NCI-H1417 treated with DMSO at 0.1 percent for 48 hours (cell line): ENCODE results near the gene THSD4.

ENCODE experiments used
- DNase-seq: peaks from one replicate; lab custom pipeline; 2025; lab: John Stamatoyannopoulos, UW

The THSD4 gene

DNA sequence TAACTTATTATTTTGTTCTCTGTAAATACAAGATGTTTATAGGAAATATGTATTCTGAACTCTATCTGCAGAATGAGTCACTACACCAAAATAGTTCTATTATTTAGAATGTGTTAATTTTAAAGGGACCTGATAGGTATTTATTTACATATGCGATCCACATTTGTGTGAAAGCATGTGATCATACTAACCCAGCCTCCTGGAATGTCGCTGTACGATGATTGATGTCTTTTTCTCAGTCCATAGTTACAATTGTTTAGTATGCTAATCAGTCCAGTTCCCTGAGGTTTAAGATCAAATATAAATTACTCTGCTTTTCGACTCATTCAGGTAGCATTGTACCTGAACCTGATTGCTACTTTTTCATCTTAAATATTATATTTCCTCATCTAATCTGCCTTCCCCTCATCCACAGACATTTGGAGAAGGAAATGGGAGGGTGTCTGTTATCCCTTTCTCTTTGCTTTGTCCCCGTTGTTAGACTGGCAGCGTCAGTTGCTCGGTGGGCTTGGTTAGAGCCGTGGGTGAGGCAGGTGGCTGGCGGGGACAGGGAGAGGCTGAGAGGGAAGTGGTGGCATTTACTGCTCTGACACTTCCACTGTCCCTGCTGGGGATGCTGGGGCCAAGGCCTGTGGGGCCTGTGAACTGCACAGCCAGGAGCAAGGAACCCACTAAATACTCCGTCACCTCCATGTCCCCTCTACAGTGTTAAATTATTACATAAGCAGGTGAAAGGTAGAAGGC, 667.3 kb downstream of the THSD4 start:
- DNase-seq: no peak

DNA sequence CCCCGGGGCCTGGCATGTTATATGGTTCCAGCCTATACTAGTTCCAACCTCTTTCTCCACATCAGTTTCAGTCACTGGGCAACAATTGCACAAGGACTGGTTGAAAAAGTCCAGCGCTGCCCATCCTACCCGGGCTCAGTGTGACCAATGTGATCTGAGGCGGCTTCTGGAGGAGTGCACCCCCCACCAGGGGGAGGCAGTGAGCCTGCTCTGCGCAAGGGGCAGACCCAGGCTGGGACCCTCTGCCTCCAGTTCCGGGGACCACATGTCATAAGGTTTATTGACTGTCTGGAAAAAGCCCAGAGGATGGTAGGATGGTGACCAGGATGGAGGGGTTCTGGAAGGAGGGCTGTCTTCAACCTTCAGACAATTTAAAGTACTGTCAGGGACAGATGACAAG, 669.4 kb downstream of the THSD4 start:
- no peak for DNase-seq

DNA sequence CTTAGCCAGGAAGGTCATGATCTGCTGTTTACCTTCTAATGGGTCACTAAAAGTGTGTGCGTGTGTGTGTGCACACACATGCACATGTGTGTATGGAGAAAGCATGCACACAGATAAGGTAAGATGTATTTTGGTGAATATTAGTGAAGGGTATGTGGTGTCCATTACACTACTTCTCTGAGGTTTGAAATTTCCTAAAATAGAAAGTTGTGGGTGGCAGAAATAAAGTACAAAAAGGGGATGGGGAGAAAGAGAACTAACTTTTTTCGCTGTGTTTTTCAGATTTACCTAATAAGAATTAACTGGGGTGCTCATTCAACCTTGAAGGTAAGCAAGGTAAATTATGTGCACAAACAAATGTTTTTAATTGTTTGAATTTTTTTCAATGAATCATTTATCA, 670.7 kb downstream of the THSD4 start:
- DNase-seq: no peak

DNA sequence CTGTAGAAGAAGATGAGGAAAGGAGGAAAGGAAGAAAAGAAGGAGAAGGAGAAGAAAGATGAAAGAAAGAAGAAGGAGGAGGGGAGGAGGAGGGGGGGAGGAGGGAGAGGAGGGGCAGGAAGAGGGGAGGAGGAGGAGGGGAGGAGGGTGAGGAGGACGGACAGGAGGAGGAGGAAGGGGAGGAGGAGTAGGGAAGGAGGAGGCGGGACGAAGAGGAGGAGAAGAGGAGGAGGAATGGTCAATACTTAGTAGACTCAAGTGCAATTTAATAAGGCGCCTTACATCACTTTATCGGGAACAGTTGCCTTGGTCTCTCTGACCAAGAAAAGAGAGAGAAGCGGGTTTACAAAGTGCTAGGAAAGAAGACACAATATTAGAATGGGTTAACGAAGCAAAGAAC, 671.4 kb downstream of the THSD4 start:
- no peak for DNase-seq

GRCh38 chr15:71788646-71789579, 673.6 kb downstream of the THSD4 start:
- DNase-seq: no peak

DNA sequence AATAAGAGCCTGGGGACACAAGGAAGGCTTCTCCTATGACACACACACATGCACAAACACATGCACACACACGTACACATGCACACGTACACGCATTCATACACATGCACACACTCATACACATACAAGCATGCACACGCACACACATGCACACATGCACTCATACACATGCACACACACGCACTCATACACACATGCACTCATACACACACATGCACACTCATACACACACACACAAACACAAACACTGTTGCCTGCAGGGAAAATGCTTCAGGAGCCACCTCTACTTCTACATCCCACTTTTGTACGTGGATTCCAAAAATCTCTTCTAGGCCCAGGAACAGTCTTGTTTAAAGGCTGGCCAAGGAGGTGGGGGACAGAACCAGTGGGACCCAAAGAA, 674.3 kb downstream of the THSD4 start:
- DNase-seq: no peak

DNA sequence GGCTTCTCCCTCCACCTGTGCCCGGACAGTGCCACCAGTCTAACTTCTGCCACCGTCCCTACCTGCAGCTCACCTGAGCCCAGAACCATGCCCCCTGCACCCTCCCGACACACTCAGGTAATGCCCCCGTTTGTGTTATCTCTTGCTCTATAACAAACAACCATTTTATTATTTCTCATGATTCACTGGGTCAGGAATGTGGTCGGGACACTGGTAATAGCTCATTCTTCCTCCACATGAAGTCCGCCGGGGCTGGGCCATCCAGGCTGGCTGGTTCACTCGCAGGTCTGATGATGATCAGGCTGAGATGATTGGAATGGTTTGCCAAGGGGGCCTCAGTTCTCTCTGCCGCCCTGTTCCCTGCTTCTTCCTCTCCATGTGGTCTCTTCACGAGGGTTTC, 674.8 kb downstream of the THSD4 start:
- no peak for DNase-seq

DNA sequence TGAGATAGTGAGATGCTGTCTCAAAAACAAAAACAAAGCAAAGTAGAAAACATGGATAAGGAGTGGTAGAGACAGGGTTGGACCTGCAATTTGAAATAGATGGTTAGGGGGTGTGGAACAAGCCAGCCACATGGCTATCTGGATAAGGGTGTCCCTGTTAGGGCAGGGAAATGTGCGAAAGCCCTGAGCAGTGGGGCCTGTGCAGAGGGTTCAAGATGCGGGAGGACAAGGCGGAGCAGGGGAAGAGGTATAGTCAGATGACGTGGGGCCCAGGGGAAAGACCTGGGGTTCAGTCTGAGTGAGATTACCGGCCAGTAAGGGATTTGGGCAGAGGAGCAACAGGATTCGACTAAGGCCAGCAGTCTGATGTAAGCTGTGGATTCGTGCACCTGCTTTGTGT, 676.7 kb downstream of the THSD4 start:
- no peak for DNase-seq

- no peak for DNase-seq
Measured at GRCh38 chr15:71792521-71792920, 677.2 kb downstream of the THSD4 start.

GRCh38 chr15:71798641-71799040, 683.4 kb downstream of the THSD4 start:
- no peak for DNase-seq

GRCh38 chr15:71800190-71800589, 684.9 kb downstream of the THSD4 start:
- no peak for DNase-seq

- DNase-seq: peak; percentile 5
Measured at GRCh38 chr15:71800835-71801745, 685.8 kb downstream of the THSD4 start.

- no peak for DNase-seq
Measured at GRCh38 chr15:71801935-71802655, 686.8 kb downstream of the THSD4 start.

DNA sequence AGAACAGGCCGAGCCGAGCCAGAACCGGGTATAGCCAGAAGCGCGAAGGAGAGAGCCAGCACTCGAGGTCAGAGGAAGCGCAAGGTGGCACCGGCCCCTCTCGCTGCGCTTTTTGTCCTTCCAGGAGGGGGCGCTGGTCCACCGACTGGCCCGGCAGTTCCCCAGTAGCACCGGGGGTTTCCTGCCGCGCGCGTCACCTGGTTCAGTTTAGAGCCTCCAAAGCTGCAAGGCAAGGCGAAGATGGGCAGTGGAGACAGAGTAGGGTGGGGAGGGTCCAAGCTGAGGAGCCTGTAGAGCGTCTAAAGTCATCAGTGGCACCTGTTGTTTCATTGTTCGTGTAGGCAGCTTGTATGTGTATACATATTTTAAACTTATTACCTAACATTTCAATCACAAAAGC, 687.5 kb downstream of the THSD4 start:
- no peak for DNase-seq

DNA sequence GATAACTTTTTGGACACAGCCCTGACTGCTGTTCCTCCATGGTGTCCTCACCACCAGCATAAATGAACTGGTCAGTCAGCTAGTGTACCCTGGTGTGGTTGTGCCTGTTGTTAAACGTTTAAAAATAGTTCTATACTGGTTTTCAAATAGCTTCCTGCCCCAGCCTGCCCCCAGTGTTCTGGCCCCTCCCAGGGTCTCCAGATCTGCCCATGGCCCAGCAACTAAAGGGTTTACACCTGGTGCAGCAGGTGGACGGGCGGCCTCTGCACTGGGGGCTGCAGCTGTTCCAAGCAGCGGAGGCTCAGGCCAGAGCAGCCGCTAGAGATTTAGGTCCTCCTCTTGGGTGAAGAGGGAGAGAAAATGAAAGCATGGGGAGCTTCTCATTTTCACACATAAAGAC, 689.0 kb downstream of the THSD4 start:
- no peak for DNase-seq

GRCh38 chr15:71804695-71805470, 689.6 kb downstream of the THSD4 start:
- DNase-seq: no peak

GRCh38 chr15:71806452-71806931, 691.2 kb downstream of the THSD4 start:
- no peak for DNase-seq

DNA sequence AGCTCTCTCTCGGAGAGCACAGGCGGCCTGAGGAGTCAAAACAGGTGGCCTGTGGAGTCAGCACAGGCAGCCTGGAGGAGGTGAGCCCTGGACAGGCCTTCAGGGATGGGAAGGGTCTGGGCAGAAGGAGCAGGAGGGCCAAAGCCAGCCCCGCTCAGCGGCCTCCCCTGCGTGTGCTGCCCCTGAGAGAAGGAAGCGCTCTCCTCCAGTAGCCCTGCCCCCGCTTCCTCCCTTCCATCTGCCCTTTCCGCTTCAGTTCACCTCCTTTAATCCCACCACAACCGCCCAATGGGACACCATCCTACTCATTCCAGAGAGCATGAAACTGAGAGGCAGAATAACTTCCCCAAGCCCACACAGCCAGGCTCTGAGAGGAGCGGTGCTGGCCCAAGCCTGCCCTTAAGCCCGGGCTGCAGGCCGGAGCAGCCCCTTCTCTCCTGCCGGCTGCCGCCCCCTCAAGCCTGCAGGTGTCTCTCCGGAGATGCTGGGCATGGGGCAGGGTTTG, 691.9 kb downstream of the THSD4 start:
- no peak for DNase-seq

DNA sequence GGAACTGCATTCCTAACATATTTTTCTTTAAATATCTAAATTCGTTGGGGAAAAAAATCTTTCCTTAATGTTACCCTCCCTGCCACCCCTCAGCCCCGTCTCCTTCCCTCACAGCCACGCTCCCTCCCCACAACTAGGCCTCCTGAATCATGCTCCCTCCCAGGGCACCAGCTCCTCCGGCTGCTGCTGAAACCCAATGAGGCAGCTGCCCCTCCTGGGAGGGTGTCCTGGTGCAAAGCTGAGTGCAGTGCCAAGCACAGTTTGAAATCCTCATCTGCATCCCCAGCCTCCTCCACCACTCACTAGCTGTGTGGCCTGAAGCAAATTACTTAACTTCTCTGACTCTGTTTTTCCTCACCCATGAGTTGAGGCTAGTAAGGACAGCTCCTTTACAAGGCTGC, 692.4 kb downstream of the THSD4 start:
- no peak for DNase-seq

GRCh38 chr15:71808311-71809020, 693.2 kb downstream of the THSD4 start:
- DNase-seq: no peak
